GM10266 (cell line): ENCODE results near the gene CCDC51.
"Not testable (repeated sequence)": the region's sequence is repeated elsewhere in the genome, so short reads cannot be mapped to it uniquely, and the experiment has no call there.

Experiments
- DNase-seq: peaks from one replicate; pipeline ENCODE4 v3.0.0; 2012; ENCODE audit errors: extremely low spot score
- CTCF ChIP-seq: IDR thresholded peaks from 2 replicates; pipeline ENCODE4 v1.5.1; 2012; ENCODE audit warnings: mild to moderate bottlenecking, low read depth; ENCODE audit not compliant: control insufficient read depth, insufficient read depth; ENCODE audit errors: missing control alignments

The CCDC51 gene

GRCh38 chr3:48439820-48440589 lies at the start of gene CCDC51, which contains the start of gene TMA7:
CCDC51 (minus strand) TSS chr3:48440119; CDS start chr3:48435128, 4,991 bp downstream.
TMA7 (plus strand) TSS chr3:48440257; CDS start chr3:48440297, 40 bp downstream.
- peak; percentile 98 for DNase-seq
- no peak for TF ChIP-seq CTCF

GRCh38 chr3:48486952-48487351 lies 47.0 kb upstream of the CCDC51 start:
- no peak for TF ChIP-seq CTCF
- DNase-seq = no peak

- DNase-seq = not testable (repeated sequence)
Measured at GRCh38 chr3:48482822-48483221, 42.9 kb upstream of the CCDC51 start.

GRCh38 chr3:48480891-48481290 lies 41.0 kb upstream of the CCDC51 start:
- not testable (repeated sequence) for DNase-seq

- TF ChIP-seq CTCF = no peak
- DNase-seq = no peak
Measured at GRCh38 chr3:48478626-48479555, 39.0 kb upstream of the CCDC51 start.

GRCh38 chr3:48477959-48478520 lies 38.1 kb upstream of the CCDC51 start:
- no peak for DNase-seq
- no peak for TF ChIP-seq CTCF

- TF ChIP-seq CTCF = no peak
- DNase-seq = no peak
Measured at GRCh38 chr3:48476426-48477053, 36.6 kb upstream of the CCDC51 start.
